Mesenteric fat pad (tissue), 1 donor: Measurements from ENCODE around the gene ZNF468. TPM values are rescaled to one million over a fixed set of nuclear protein-coding genes. Genes with fewer than 3 reads are reported as not detected.
"Not testable (repeated sequence)": the region's sequence is repeated elsewhere in the genome, so short reads cannot be mapped to it uniquely, and the experiment has no call there.

Experiments used
- DNase-seq: peaks from one replicate; pipeline ENCODE4 v3.0.0-alpha.2; 2020; ENCODE audit warnings: low spot score
- total RNA-seq: library from RNA; stranded (reverse); fragmentation: NEBNext Ultra II Directional; extraction: Animal tissue kit (Norgen Biotek cat#: 25700); gene quantifications from one replicate; pipeline ENCODE4 v1.2.1, GENCODE V29; 2021
- donor health status: DM: yes; HTN: yes; CAD: no.

Gene ZNF468
- total RNA-seq, 1 donor from 2014 or later, result 10.5 TPM

DNA sequence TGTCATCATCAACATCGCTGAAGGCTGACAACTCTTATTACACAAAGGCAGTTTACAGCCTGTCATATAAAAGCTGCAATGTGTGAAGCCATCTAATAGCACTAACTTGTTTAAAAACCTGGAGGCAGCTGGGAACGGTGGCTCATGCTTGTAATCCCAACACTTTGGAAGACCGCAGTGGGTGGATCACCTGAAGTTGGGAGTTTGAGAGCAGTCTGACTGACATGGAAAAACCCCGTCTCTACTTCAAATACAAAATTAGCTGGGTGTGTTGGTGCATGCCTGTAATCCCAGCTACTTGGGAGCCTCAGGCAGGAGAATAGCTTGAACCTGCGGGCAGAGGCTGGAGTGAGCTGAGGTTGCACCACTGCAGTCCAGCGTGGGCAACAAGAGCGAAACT, 27.6 kb downstream of the ZNF468 start:
- DNase-seq, result not testable (repeated sequence)

DNA sequence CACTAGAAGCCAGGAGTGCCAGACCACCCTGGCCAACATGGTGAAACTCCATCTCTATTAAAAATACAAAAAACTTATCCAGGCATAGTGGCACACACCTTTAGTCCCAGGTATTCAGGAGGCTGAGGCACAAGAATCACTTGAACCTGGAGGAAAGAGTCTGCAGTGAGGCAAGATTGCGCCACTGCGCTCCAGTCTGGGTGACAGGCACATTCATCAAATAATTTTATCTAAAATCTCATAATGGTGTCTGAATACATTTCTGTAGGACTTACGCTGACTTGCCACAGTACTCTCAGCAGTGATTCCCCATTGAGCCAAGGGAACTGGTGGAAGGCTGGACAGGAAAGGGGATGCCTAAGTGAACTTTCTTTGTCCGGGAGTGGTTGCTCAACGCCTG, 31.7 kb downstream of the ZNF468 start:
- DNase-seq, result no peak

DNA sequence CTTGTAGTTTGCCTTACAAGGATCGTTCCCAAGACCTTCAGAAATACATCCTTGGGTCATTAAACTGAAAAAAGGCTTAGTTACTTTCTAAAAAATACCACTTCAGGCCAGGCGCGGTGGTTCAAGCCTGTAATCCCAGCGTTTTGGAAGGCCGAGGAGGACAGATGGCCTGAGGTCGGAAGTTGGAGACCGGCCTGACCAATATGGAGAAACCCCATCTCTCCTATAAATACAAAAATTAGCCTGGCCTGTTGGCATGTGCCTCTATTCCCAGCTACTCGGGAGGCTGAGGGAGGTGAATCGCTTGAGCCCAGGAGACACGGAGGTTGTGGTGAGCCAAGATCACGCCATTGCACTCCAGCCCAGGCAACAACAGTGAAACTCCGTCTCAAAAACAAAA, 33.7 kb downstream of the ZNF468 start:
- no peak for DNase-seq

DNA sequence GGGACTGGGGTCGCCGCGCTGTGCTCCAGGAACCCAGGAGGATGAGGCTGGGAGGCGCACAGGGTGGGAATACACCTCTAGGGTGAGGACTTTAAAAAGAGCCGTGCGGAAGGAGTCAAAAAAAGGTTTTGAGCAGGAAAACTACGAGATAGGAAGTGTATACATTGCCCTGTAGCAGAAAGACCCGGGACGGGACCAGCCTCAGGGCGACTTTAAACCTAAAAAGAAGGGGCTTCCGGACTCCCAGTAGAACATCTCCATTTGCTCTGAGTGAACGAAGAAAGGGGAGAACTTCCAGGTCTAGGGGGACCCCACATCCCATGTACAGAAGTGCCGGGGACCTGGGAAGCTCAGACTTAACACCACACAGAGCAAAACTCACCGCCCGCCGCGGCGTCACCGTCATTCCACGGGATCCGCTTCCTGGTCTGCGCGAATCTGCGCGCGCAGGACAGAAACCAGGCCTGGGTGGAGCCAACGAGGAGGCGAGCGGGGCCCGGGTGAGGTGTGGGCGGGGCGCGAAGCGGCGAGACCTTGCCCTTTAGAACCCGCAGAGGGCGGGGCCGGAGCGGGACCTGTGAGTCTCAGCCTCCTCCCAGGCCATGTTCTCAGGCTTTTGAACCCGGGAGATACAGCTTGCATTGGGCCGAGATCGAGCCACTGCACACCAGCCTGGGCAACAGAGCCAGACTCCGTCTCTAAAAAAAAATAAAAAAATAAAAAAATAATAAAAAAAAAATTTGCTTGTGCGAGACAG, 36.0 kb downstream of the ZNF468 start, which contains the start of gene ZNF28:
ZNF28 (minus strand) TSS at position 430 of the 757 bp plus-strand sequence. CDS start 3,675 bp downstream, outside the sequence.
- not testable (repeated sequence) for DNase-seq

DNA sequence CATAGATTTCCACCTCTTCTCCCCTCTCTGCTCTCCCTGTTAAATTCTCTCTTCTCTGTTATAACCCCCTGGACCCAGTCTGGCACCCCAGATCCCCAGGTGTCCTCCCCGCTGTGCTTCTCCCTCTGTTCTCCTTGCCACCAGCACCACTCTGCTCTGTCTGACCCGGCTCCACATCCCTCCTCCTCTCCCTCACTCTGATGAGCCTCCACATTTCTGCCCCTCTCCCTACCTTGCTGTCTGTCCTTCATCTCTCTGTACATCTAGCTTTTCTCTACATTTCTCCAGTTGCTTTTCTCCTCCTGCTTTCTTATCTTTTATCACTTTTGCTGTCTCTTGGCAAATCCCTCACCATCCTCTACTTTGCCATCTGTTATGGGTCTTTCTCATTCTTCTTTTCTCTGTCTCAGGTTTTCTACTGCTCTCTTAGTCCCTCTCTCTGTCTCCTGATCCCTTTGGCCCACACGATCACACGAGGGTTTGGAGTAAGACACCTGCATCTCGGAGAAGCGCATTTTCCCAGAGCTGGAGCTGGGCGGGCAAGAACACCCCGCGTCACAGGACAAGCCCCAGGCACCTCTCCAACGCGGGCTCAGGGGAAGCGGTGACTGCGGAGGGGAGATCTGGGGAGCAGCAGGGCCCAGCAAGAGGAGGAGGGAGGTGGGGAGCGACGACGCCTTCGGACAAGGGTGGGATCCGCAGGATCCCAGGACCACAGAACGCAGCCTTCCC, 36.8 kb downstream of the ZNF468 start:
- DNase-seq, result not testable (repeated sequence)

DNA sequence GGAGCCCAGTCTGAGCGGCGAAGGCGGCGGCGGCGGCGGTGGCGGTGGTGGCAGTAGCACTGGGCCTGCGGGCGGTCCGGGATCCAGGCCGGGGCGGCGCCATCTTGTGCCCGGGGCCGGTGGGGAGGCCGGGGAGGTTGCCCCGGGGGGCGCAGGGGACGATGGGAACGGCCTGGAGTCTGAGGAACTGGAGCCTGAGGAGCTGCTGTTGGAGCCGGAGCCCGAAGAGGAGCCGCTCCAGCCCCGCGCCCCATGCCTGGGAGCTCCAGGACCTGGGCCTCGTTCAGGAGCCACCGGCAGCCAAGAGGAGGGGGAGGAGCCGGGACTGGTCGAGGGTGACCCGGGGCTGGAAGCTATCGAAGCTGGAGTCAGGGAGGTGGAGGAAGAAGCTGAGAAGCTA, 47.6 kb downstream of the ZNF468 start:
- no peak for DNase-seq

DNA sequence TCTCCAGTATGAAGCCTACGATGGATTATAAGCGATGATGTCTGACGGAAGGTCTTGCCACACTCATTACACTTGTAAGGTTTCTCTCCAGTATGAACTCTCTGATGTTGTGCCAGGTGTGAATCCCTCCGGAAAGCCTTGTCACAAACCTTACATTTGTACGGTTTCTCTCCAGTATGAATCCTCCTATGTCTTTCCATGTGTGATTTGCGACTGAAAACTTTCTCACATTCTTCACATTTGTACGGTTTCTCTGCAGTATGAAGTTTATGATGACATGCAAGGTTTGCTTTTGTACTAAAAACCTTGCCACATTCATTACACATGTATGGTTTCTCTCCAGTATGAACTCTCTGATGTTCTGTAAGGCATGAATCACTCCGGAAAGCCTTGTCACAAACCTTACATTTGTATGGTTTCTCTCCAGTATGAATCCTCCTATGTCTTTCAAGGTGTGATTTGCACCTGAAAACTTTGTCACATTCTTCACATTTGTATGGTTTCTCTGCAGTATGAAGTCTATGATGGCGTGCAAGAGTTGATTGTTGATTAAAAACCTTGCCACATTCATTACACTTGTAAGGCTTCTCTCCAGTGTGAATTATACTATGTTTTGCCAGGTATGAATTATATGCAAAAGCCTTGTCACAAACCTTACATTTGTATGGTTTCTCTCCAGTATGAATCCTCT, 57.3 kb downstream of the ZNF468 start:
- not testable (repeated sequence) for DNase-seq

DNA sequence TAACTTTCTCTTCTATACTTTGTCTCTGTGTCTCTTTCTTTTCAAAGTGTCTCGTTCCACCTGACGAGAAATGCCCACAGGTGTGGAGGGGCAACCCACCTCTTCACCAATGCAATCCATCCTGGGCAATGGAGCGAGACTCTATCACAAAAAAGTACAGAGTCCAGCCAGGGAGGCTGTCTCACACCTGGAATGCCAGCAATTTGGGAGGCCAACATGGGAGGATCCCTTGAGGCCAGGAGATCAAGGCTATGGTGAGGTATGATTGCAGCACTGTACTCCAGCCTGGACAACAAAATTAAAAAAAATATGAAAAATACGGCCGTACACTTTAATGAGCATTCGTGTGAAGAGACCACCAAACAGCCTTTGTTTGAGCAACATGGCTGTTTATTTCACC, 68.0 kb downstream of the ZNF468 start:
- DNase-seq, result no peak

Other genes starting within 250 kb of the ZNF468 start
- gene ZNF83, start 219.3 kb downstream of the ZNF468 start, total RNA-seq, result 30.0 TPM
- gene ZNF611, start 122.6 kb downstream of the ZNF468 start, total RNA-seq, result 23.1 TPM
- 8.4 TPM for gene ZNF600, start 70.8 kb downstream of the ZNF468 start, total RNA-seq
- gene ZNF28, start 36.0 kb downstream of the ZNF468 start, total RNA-seq, result 11.1 TPM
- 9.3 TPM for gene ZNF320, start 40.0 kb upstream of the ZNF468 start, total RNA-seq
- 2.6 TPM for gene ZNF888, start 65.8 kb upstream of the ZNF468 start, total RNA-seq
- 4.8 TPM for gene ZNF816, start 105.3 kb upstream of the ZNF468 start, total RNA-seq
- not detected for gene ERVV-1, start 156.3 kb upstream of the ZNF468 start, total RNA-seq
- not detected for gene ERVV-2, start 187.1 kb upstream of the ZNF468 start, total RNA-seq
- 32.8 TPM for gene ZNF160, start 245.8 kb upstream of the ZNF468 start, total RNA-seq